ENCODE results near the gene HOXD8.

Gene HOXD8

GRCh38 chr2:176160251-176160985 lies 30.9 kb downstream of the HOXD8 start:
- DNase-seq (ENCODE audit: low spot score): no peak

GRCh38 chr2:176160986-176161824 lies 31.7 kb downstream of the HOXD8 start:
- no peak for DNase-seq (ENCODE audit: low spot score)

GRCh38 chr2:176161825-176162626 lies 32.5 kb downstream of the HOXD8 start:
- no peak for DNase-seq (ENCODE audit: low spot score)

- DNase-seq (ENCODE audit: low spot score): no peak
Measured at GRCh38 chr2:176162911-176163671, 33.6 kb downstream of the HOXD8 start.

- DNase-seq (ENCODE audit: low spot score): no peak
Measured at GRCh38 chr2:176163672-176164056, 34.2 kb downstream of the HOXD8 start.

- no peak for DNase-seq (ENCODE audit: low spot score)
Measured at GRCh38 chr2:176164201-176164600, 34.7 kb downstream of the HOXD8 start.

- no peak for DNase-seq (ENCODE audit: low spot score)
Measured at GRCh38 chr2:176164611-176165369, 35.3 kb downstream of the HOXD8 start.

GRCh38 chr2:176165370-176166050 lies 36.0 kb downstream of the HOXD8 start:
- no peak for DNase-seq (ENCODE audit: low spot score)

- no peak for DNase-seq (ENCODE audit: low spot score)
Measured at GRCh38 chr2:176166272-176166671, 36.8 kb downstream of the HOXD8 start.

- no peak for DNase-seq (ENCODE audit: low spot score)
Measured at GRCh38 chr2:176167398-176167797, 37.9 kb downstream of the HOXD8 start.

- DNase-seq (ENCODE audit: low spot score): no peak
Measured at GRCh38 chr2:176169181-176169580, 39.7 kb downstream of the HOXD8 start.

GRCh38 chr2:176169711-176170110 lies 40.2 kb downstream of the HOXD8 start:
- no peak for DNase-seq (ENCODE audit: low spot score)

GRCh38 chr2:176170602-176171305 lies 41.2 kb downstream of the HOXD8 start:
- no peak for DNase-seq (ENCODE audit: low spot score)

- no peak for DNase-seq (ENCODE audit: low spot score)
Measured at GRCh38 chr2:176171351-176172006, 42.0 kb downstream of the HOXD8 start.

- DNase-seq (ENCODE audit: low spot score): no peak
Measured at GRCh38 chr2:176172007-176172894, 42.7 kb downstream of the HOXD8 start.

GRCh38 chr2:176172895-176173566 lies 43.5 kb downstream of the HOXD8 start:
- no peak for DNase-seq (ENCODE audit: low spot score)

- peak; percentile 81 for DNase-seq (ENCODE audit: low spot score)
Measured at GRCh38 chr2:176173567-176174381, 44.3 kb downstream of the HOXD8 start.

Data from HuH-7 (cell line).